Measurements from ENCODE around the gene THBS3.

THBS3 gene

GRCh38 chr1:155187456-155187891 lies 20.2 kb downstream of the THBS3 start:
- no peak for DNase-seq (ENCODE audit: low read depth, low spot score)

- no peak for DNase-seq (ENCODE audit: low read depth, low spot score)
Measured at GRCh38 chr1:155186794-155187455, 20.8 kb downstream of the THBS3 start.

- no peak for DNase-seq (ENCODE audit: low read depth, low spot score)
Measured at GRCh38 chr1:155186067-155186793, 21.5 kb downstream of the THBS3 start.

GRCh38 chr1:155185783-155186066 lies 22.0 kb downstream of the THBS3 start:
- no peak for DNase-seq (ENCODE audit: low read depth, low spot score)

- DNase-seq (ENCODE audit: low read depth, low spot score): peak; percentile 5
Measured at GRCh38 chr1:155184835-155185782, 22.6 kb downstream of the THBS3 start.

GRCh38 chr1:155184351-155184811 lies 23.3 kb downstream of the THBS3 start:
- peak; percentile 5 for DNase-seq (ENCODE audit: low read depth, low spot score)

GRCh38 chr1:155183775-155184221 lies 23.9 kb downstream of the THBS3 start:
- DNase-seq (ENCODE audit: low read depth, low spot score): no peak

GRCh38 chr1:155182052-155182550 lies 25.6 kb downstream of the THBS3 start:
- DNase-seq (ENCODE audit: low read depth, low spot score): no peak

- DNase-seq (ENCODE audit: low read depth, low spot score): no peak
Measured at GRCh38 chr1:155181371-155182051, 26.2 kb downstream of the THBS3 start.

GRCh38 chr1:155179112-155180031 lies 28.3 kb downstream of the THBS3 start:
- no peak for DNase-seq (ENCODE audit: low read depth, low spot score)

GRCh38 chr1:155178441-155179111 lies 29.1 kb downstream of the THBS3 start:
- DNase-seq (ENCODE audit: low read depth, low spot score): no peak

GRCh38 chr1:155177918-155178281 lies 29.8 kb downstream of the THBS3 start:
- no peak for DNase-seq (ENCODE audit: low read depth, low spot score)

GRCh38 chr1:155177192-155177917 lies 30.3 kb downstream of the THBS3 start:
- no peak for DNase-seq (ENCODE audit: low read depth, low spot score)

GRCh38 chr1:155176544-155177071 lies 31.1 kb downstream of the THBS3 start:
- DNase-seq (ENCODE audit: low read depth, low spot score): peak; percentile 88

GRCh38 chr1:155175927-155176371 lies 31.7 kb downstream of the THBS3 start:
- peak; percentile 24 for DNase-seq (ENCODE audit: low read depth, low spot score)

GRCh38 chr1:155175281-155175926 lies 32.3 kb downstream of the THBS3 start:
- no peak for DNase-seq (ENCODE audit: low read depth, low spot score)

- peak; percentile 74 for DNase-seq (ENCODE audit: low read depth, low spot score)
Measured at GRCh38 chr1:155174324-155175280, 33.1 kb downstream of the THBS3 start.
